ENCODE measurements around the gene MPV17.
A peak's percentile ranks its signal among the peaks of the same experiment; 100 is the strongest.

MPV17 gene

GRCh38 chr2:27294928-27295327 is 28.0 kb downstream of the MPV17 start:
- no peak overlapping the region for H3K4me2 ChIP-seq (ENCODE audit: low read length)
- no peaks in the 10 kb centered on the region for H4K20me1 ChIP-seq (ENCODE audit: control insufficient read depth, insufficient read depth, low read depth, low read length)
- no peaks in the 10 kb centered on the region for H3K27me3 ChIP-seq (ENCODE audit: control insufficient read depth, low read length)
- H3K27ac ChIP-seq (ENCODE audit: low read depth, low read length) = no peak overlapping the region
- H3K4me1 ChIP-seq (ENCODE audit: control insufficient read depth, low read length) = peaks cover 43% of the 10 kb centered on the region
- TF ChIP-seq CTCF (IDR thresholded peaks at IDR 0.05; ENCODE audit: low read depth, low read length, poor library complexity, severe bottlenecking) = no peak
- no peak for TF ChIP-seq EZH2phosphoT487 (IDR thresholded peaks at IDR 0.05; ENCODE audit: borderline replicate concordance, low read length)
- H3K36me3 ChIP-seq (ENCODE audit: control insufficient read depth, low read length) = no peaks in the 10 kb centered on the region
- no peaks in the 10 kb centered on the region for H3K9me3 ChIP-seq (ENCODE audit: control insufficient read depth, insufficient read depth, low read length)
- no peaks in the 10 kb centered on the region for H3K9me2 ChIP-seq (replicated peaks; ENCODE audit: control insufficient read depth, low read length)
- H3K79me2 ChIP-seq (ENCODE audit: control insufficient read depth, low read length) = no peaks in the 10 kb centered on the region
- no peaks in the 10 kb centered on the region for H3F3A ChIP-seq (ENCODE audit: control insufficient read depth, insufficient read depth)
- H3K4me3 ChIP-seq (ENCODE audit: low read length) = no peak overlapping the region

GRCh38 chr2:27291865-27292264 is 31.0 kb downstream of the MPV17 start:
- H3K9me2 ChIP-seq (replicated peaks; ENCODE audit: control insufficient read depth, low read length) = no peaks in the 10 kb centered on the region
- peaks cover 52% of the 10 kb centered on the region for H3K4me1 ChIP-seq (ENCODE audit: control insufficient read depth, low read length)
- TF ChIP-seq EZH2phosphoT487 (IDR thresholded peaks at IDR 0.05; ENCODE audit: borderline replicate concordance, low read length) = no peak
- TF ChIP-seq CTCF (IDR thresholded peaks at IDR 0.05; ENCODE audit: low read depth, low read length, poor library complexity, severe bottlenecking) = peak; percentile 55
- H3K9me3 ChIP-seq (ENCODE audit: control insufficient read depth, insufficient read depth, low read length) = no peaks in the 10 kb centered on the region
- peak overlapping the region; percentile 52 for H3K4me2 ChIP-seq (ENCODE audit: low read length)
- H3K79me2 ChIP-seq (ENCODE audit: control insufficient read depth, low read length) = no peaks in the 10 kb centered on the region
- no peaks in the 10 kb centered on the region for H3K27me3 ChIP-seq (ENCODE audit: control insufficient read depth, low read length)
- no peaks in the 10 kb centered on the region for H4K20me1 ChIP-seq (ENCODE audit: control insufficient read depth, insufficient read depth, low read depth, low read length)
- 0 out of 2 replicates have a peak overlapping the region, but pooled peaks have one; percentile 59 for H3K27ac ChIP-seq (ENCODE audit: low read depth, low read length)
- H3K36me3 ChIP-seq (ENCODE audit: control insufficient read depth, low read length) = no peaks in the 10 kb centered on the region
- no peak overlapping the region for H3K4me3 ChIP-seq (ENCODE audit: low read length)
- H3F3A ChIP-seq (ENCODE audit: control insufficient read depth, insufficient read depth) = 0 out of 2 replicates have a peak, but pooled peaks cover 2% of the 10 kb centered on the region

- peak overlapping the region; percentile 29 for H3K4me3 ChIP-seq (ENCODE audit: low read length)
- no peaks in the 10 kb centered on the region for H3K27me3 ChIP-seq (ENCODE audit: control insufficient read depth, low read length)
- H3K4me1 ChIP-seq (ENCODE audit: control insufficient read depth, low read length) = peaks cover 54% of the 10 kb centered on the region
- H3K4me2 ChIP-seq (ENCODE audit: low read length) = peak overlapping the region; percentile 52
- H3K79me2 ChIP-seq (ENCODE audit: control insufficient read depth, low read length) = no peaks in the 10 kb centered on the region
- 0 out of 2 replicates have a peak, but pooled peaks cover 2% of the 10 kb centered on the region for H3F3A ChIP-seq (ENCODE audit: control insufficient read depth, insufficient read depth)
- H3K9me3 ChIP-seq (ENCODE audit: control insufficient read depth, insufficient read depth, low read length) = no peaks in the 10 kb centered on the region
- H3K9me2 ChIP-seq (replicated peaks; ENCODE audit: control insufficient read depth, low read length) = no peaks in the 10 kb centered on the region
- H3K27ac ChIP-seq (ENCODE audit: low read depth, low read length) = peak overlapping the region; percentile 59
- TF ChIP-seq EZH2phosphoT487 (IDR thresholded peaks at IDR 0.05; ENCODE audit: borderline replicate concordance, low read length) (no peak), CTCF (IDR thresholded peaks at IDR 0.05; ENCODE audit: low read depth, low read length, poor library complexity, severe bottlenecking) (no peak)
- H4K20me1 ChIP-seq (ENCODE audit: control insufficient read depth, insufficient read depth, low read depth, low read length) = no peaks in the 10 kb centered on the region
- H3K36me3 ChIP-seq (ENCODE audit: control insufficient read depth, low read length) = no peaks in the 10 kb centered on the region
Observed at GRCh38 chr2:27290549-27290948, 32.3 kb downstream of the MPV17 start.
